Measurements from ENCODE around the gene FHIP1B.

The FHIP1B gene

GRCh38 chr11:6203327-6203726 is 31.1 kb downstream of the FHIP1B start:
- peaks cover 7% of the 10 kb centered on the region for H3K9me3 Mint-ChIP-seq
- no peaks in the 10 kb centered on the region for H3K27me3 Mint-ChIP-seq
- no peak overlapping the region for H3K27ac Mint-ChIP-seq
- peaks cover 38% of the 10 kb centered on the region for H3K36me3 Mint-ChIP-seq (ENCODE audit: low read depth)
- no peak overlapping the region for H3K4me3 Mint-ChIP-seq
- peaks cover 62% of the 10 kb centered on the region for H3K4me1 Mint-ChIP-seq (ENCODE audit: low read depth)
- intact Hi-C loops (cut with micrococcal nuclease): no loop called here

GRCh38 chr11:6202041-6202440 is 32.4 kb downstream of the FHIP1B start:
- Mint-ChIP-seq H3K4me3 (no peak overlapping the region), H3K36me3 (ENCODE audit: low read depth) (peaks cover 38% of the 10 kb centered on the region), H3K27me3 (no peaks in the 10 kb centered on the region), H3K9me3 (peaks cover 7% of the 10 kb centered on the region), H3K4me1 (ENCODE audit: low read depth) (peaks cover 62% of the 10 kb centered on the region), H3K27ac (no peak overlapping the region)
- intact Hi-C loops (cut with micrococcal nuclease): no loop called here

- Mint-ChIP-seq H3K27ac (peak overlapping the region; percentile 72), H3K4me1 (ENCODE audit: low read depth) (peaks cover 62% of the 10 kb centered on the region), H3K4me3 (no peak overlapping the region), H3K9me3 (peaks cover 7% of the 10 kb centered on the region), H3K27me3 (no peaks in the 10 kb centered on the region), H3K36me3 (ENCODE audit: low read depth) (peaks cover 33% of the 10 kb centered on the region)
- intact Hi-C loops (cut with micrococcal nuclease): no loop called here
Measured at GRCh38 chr11:6201481-6201880, 33.0 kb downstream of the FHIP1B start.

GRCh38 chr11:6200975-6201374 is 33.5 kb downstream of the FHIP1B start:
- peak overlapping the region; percentile 72 for H3K27ac Mint-ChIP-seq
- H3K9me3 Mint-ChIP-seq: peaks cover 7% of the 10 kb centered on the region
- intact Hi-C loops (cut with micrococcal nuclease): no loop called here
- no peaks in the 10 kb centered on the region for H3K27me3 Mint-ChIP-seq
- H3K4me1 Mint-ChIP-seq (ENCODE audit: low read depth): peaks cover 62% of the 10 kb centered on the region
- H3K36me3 Mint-ChIP-seq (ENCODE audit: low read depth): peaks cover 28% of the 10 kb centered on the region
- H3K4me3 Mint-ChIP-seq: no peak overlapping the region

GRCh38 chr11:6199174-6199810 is 35.1 kb downstream of the FHIP1B start, which contains the start of gene OR52W1:
OR52W1 (plus strand) TSS chr11:6199224; CDS start chr11:6199224, 0 bp downstream.
- Mint-ChIP-seq H3K36me3 (ENCODE audit: low read depth) (peaks cover 16% of the 10 kb centered on the region), H3K4me1 (ENCODE audit: low read depth) (peaks cover 52% of the 10 kb centered on the region)

GRCh38 chr11:6197466-6198200 is 36.8 kb downstream of the FHIP1B start:
- Mint-ChIP-seq H3K36me3 (ENCODE audit: low read depth) (peaks cover 1% of the 10 kb centered on the region), H3K27ac (no peak overlapping the region)
- intact Hi-C loops (cut with micrococcal nuclease): no loop called here

More at GRCh38 chr11:6199174-6199810, 35.1 kb downstream of the FHIP1B start, which contains the start of gene OR52W1:
- peaks cover 7% of the 10 kb centered on the region for H3K9me3 Mint-ChIP-seq
- intact Hi-C loops (cut with micrococcal nuclease): no loop called here
- H3K27me3 Mint-ChIP-seq: no peaks in the 10 kb centered on the region
- H3K4me3 Mint-ChIP-seq: no peak within 1 kb of the TSS
- peak within 1 kb of the TSS; percentile 72 for H3K27ac Mint-ChIP-seq

GRCh38 chr11:6196396-6196795 is 38.0 kb downstream of the FHIP1B start:
- intact Hi-C loops (cut with micrococcal nuclease): no loop called here
- Mint-ChIP-seq H3K4me1 (ENCODE audit: low read depth) (peaks cover 45% of the 10 kb centered on the region), H3K36me3 (ENCODE audit: low read depth) (no peaks in the 10 kb centered on the region), H3K27me3 (no peaks in the 10 kb centered on the region), H3K4me3 (no peak overlapping the region), H3K27ac (no peak overlapping the region), H3K9me3 (peaks cover 7% of the 10 kb centered on the region)

More at GRCh38 chr11:6197466-6198200, 36.8 kb downstream of the FHIP1B start:
- peaks cover 7% of the 10 kb centered on the region for H3K9me3 Mint-ChIP-seq
- H3K4me3 Mint-ChIP-seq: no peak overlapping the region
- no peaks in the 10 kb centered on the region for H3K27me3 Mint-ChIP-seq
- H3K4me1 Mint-ChIP-seq (ENCODE audit: low read depth): peaks cover 42% of the 10 kb centered on the region

GRCh38 chr11:6194065-6194581 is 40.3 kb downstream of the FHIP1B start:
- no peaks in the 10 kb centered on the region for H3K27me3 Mint-ChIP-seq
- no peak overlapping the region for H3K4me3 Mint-ChIP-seq
- H3K27ac Mint-ChIP-seq: no peak overlapping the region
- peaks cover 25% of the 10 kb centered on the region for H3K4me1 Mint-ChIP-seq (ENCODE audit: low read depth)
- intact Hi-C loops (cut with micrococcal nuclease): no loop called here
- H3K36me3 Mint-ChIP-seq (ENCODE audit: low read depth): no peaks in the 10 kb centered on the region
- no peaks in the 10 kb centered on the region for H3K9me3 Mint-ChIP-seq

GRCh38 chr11:6191742-6192141 is 42.7 kb downstream of the FHIP1B start:
- H3K9me3 Mint-ChIP-seq: no peaks in the 10 kb centered on the region

GRCh38 chr11:6175440-6175839 is 59.0 kb downstream of the FHIP1B start:
- Mint-ChIP-seq H3K36me3 (ENCODE audit: low read depth) (no peaks in the 10 kb centered on the region), H3K4me1 (ENCODE audit: low read depth) (peaks cover 8% of the 10 kb centered on the region), H3K4me3 (no peak overlapping the region), H3K27ac (no peak overlapping the region), H3K27me3 (peaks cover 2% of the 10 kb centered on the region), H3K9me3 (no peaks in the 10 kb centered on the region)
- intact Hi-C loops (cut with micrococcal nuclease): no loop called here

More at GRCh38 chr11:6191742-6192141, 42.7 kb downstream of the FHIP1B start:
- no peak overlapping the region for H3K4me3 Mint-ChIP-seq
- H3K27ac Mint-ChIP-seq: no peak overlapping the region
- H3K27me3 Mint-ChIP-seq: no peaks in the 10 kb centered on the region
- H3K4me1 Mint-ChIP-seq (ENCODE audit: low read depth): peaks cover 21% of the 10 kb centered on the region
- intact Hi-C loops (cut with micrococcal nuclease): no loop called here
- H3K36me3 Mint-ChIP-seq (ENCODE audit: low read depth): no peaks in the 10 kb centered on the region

- Mint-ChIP-seq H3K27ac (no peak within 1 kb of the TSS), H3K9me3 (peaks cover under 1% of the 10 kb centered on the region), H3K4me3 (no peak within 1 kb of the TSS), H3K4me1 (ENCODE audit: low read depth) (no peaks in the 10 kb centered on the region), H3K36me3 (ENCODE audit: low read depth) (no peaks in the 10 kb centered on the region), H3K27me3 (peaks cover 7% of the 10 kb centered on the region)
- intact Hi-C loops (cut with micrococcal nuclease): no loop called here
Measured at GRCh38 chr11:6170226-6170625, 64.2 kb downstream of the FHIP1B start, which contains the start of gene OR52B2. OR52B2 (minus strand) TSS chr11:6170326; CDS start chr11:6170326, 0 bp downstream.
